ENCODE data around the gene KRTAP10-8.

- no peak for TF ChIP-seq POLR2A (IDR thresholded peaks at IDR 0.05)
- TF ChIP-seq, protein P1, sequence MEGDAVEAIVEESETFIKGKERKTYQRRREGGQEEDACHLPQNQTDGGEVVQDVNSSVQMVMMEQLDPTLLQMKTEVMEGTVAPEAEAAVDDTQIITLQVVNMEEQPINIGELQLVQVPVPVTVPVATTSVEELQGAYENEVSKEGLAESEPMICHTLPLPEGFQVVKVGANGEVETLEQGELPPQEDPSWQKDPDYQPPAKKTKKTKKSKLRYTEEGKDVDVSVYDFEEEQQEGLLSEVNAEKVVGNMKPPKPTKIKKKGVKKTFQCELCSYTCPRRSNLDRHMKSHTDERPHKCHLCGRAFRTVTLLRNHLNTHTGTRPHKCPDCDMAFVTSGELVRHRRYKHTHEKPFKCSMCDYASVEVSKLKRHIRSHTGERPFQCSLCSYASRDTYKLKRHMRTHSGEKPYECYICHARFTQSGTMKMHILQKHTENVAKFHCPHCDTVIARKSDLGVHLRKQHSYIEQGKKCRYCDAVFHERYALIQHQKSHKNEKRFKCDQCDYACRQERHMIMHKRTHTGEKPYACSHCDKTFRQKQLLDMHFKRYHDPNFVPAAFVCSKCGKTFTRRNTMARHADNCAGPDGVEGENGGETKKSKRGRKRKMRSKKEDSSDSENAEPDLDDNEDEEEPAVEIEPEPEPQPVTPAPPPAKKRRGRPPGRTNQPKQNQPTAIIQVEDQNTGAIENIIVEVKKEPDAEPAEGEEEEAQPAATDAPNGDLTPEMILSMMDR (IDR thresholded peaks at IDR 0.05) = no peak
Observed at GRCh38 chr21:44650973-44651675, 39.2 kb downstream of the KRTAP10-8 start.

Data from prostate gland (tissue), 2 donors.